ENCODE results near the gene FZD1.

DNA sequence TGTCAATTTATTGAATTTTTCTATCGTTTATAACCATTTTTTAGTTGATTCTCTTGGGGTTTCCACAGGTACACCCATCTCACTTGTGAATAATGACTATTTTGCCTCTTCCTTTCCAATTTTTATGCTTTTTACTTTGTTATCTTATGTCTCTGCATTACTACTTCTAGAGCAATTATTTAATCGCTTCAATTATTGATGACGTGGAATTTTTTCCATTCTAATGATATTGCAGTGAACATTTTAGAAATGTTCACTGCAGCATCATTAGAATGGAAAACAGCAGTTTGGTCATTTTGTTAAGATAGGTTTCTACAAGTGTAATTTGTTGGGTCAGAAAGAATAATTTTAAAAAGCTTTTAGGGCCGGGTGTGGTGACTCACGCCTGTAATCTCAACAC, 27.1 kb downstream of the FZD1 start:
- TF ChIP-seq, protein P1, sequence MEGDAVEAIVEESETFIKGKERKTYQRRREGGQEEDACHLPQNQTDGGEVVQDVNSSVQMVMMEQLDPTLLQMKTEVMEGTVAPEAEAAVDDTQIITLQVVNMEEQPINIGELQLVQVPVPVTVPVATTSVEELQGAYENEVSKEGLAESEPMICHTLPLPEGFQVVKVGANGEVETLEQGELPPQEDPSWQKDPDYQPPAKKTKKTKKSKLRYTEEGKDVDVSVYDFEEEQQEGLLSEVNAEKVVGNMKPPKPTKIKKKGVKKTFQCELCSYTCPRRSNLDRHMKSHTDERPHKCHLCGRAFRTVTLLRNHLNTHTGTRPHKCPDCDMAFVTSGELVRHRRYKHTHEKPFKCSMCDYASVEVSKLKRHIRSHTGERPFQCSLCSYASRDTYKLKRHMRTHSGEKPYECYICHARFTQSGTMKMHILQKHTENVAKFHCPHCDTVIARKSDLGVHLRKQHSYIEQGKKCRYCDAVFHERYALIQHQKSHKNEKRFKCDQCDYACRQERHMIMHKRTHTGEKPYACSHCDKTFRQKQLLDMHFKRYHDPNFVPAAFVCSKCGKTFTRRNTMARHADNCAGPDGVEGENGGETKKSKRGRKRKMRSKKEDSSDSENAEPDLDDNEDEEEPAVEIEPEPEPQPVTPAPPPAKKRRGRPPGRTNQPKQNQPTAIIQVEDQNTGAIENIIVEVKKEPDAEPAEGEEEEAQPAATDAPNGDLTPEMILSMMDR (IDR thresholded peaks at IDR 0.05; ENCODE audit: insufficient read depth, low read length): no peak
- no peak for TF ChIP-seq GABPA (IDR thresholded peaks at IDR 0.05; ENCODE audit: low read depth)

Data from HL-60 (cell line).